ENCODE data around the gene HCRTR1.

The HCRTR1 gene

GRCh38 chr1:31671147-31671546 is 53.7 kb downstream of the HCRTR1 start:
- no peak for TF ChIP-seq CTCF (IDR thresholded peaks at IDR 0.05; ENCODE audit: low read depth, low read length)
- DNase-seq (ENCODE audit: extremely low read depth, low read depth) = no peak

GRCh38 chr1:31671561-31672201 is 54.2 kb downstream of the HCRTR1 start:
- no peak for TF ChIP-seq CTCF (IDR thresholded peaks at IDR 0.05; ENCODE audit: low read depth, low read length)
- DNase-seq (ENCODE audit: extremely low read depth, low read depth) = no peak

GRCh38 chr1:31672986-31673385 is 55.5 kb downstream of the HCRTR1 start:
- TF ChIP-seq CTCF (IDR thresholded peaks at IDR 0.05; ENCODE audit: low read depth, low read length) = no peak
- DNase-seq (ENCODE audit: extremely low read depth, low read depth) = no peak

GRCh38 chr1:31673433-31673832 is 55.9 kb downstream of the HCRTR1 start:
- no peak for TF ChIP-seq CTCF (IDR thresholded peaks at IDR 0.05; ENCODE audit: low read depth, low read length)
- DNase-seq (ENCODE audit: extremely low read depth, low read depth) = no peak

GRCh38 chr1:31674626-31675025 is 57.1 kb downstream of the HCRTR1 start:
- no peak for TF ChIP-seq CTCF (IDR thresholded peaks at IDR 0.05; ENCODE audit: low read depth, low read length)
- no peak for DNase-seq (ENCODE audit: extremely low read depth, low read depth)

- DNase-seq (ENCODE audit: extremely low read depth, low read depth) = no peak
- TF ChIP-seq CTCF (IDR thresholded peaks at IDR 0.05; ENCODE audit: low read depth, low read length) = no peak
Observed at GRCh38 chr1:31675161-31675560, 57.7 kb downstream of the HCRTR1 start.

GRCh38 chr1:31675756-31676155 is 58.3 kb downstream of the HCRTR1 start:
- no peak for TF ChIP-seq CTCF (IDR thresholded peaks at IDR 0.05; ENCODE audit: low read depth, low read length)
- DNase-seq (ENCODE audit: extremely low read depth, low read depth) = no peak
